Mucosa of descending colon (tissue), 3 donors: ENCODE data around the gene XKR7. TPM values are rescaled to one million over a fixed set of nuclear protein-coding genes. Genes with fewer than 3 reads are reported as not detected.

Experiments
- ATAC-seq: fragments of 200-7000 bp; cut with Tn5 transposase; one replicate; pipeline ENCODE4 v1.9.1; 2020; ENCODE audit warnings: mild to moderate bottlenecking, moderate library complexity
- DNase-seq, 3 donors: peaks; one replicate each; pipeline ENCODE4 v3.0.0-alpha.2; 2020
- H3K36me3 ChIP-seq: fragments of 200-600 bp; one replicate; pipeline ENCODE4 v1.8.0; 2021; ENCODE audit warnings: low read depth, mild to moderate bottlenecking
- H3K4me1 ChIP-seq: fragments of 200-600 bp; one replicate; pipeline ENCODE4 v1.8.0; 2021; ENCODE audit warnings: low read depth, mild to moderate bottlenecking
- H3K4me3 ChIP-seq: fragments of 200-600 bp; one replicate; pipeline ENCODE4 v1.8.0; 2021; ENCODE audit warnings: mild to moderate bottlenecking
- H3K9me3 ChIP-seq: fragments of 200-600 bp; one replicate; pipeline ENCODE4 v1.8.0; 2021; ENCODE audit warnings: mild to moderate bottlenecking
- intact Hi-C, 2 donors: fragments of 100-400 bp; cut with DNase I in 1 of 2; cut with micrococcal nuclease in 1 of 2; formaldehyde crosslinking; loops; one replicate each; pipeline versions ENCODE4 v1.11.0 to v1.11.1; 2022; cut with DNase I, micrococcal nuclease
- total RNA-seq, 3 donors: library from RNA; stranded (reverse); fragmentation: NEBNext Ultra II Directional in 2 of 3; extraction: Animal tissue kit (Norgen Biotek cat#: 25700) in 2 of 3; gene quantifications; one replicate each; pipeline versions ENCODE4 v1.2.1 to v1.2.4, GENCODE V29; 2021 to 2023
- TF ChIP-seq, protein P1 (sequence below): fragments of 200-600 bp; IDR thresholded peaks from one replicate; pipeline ENCODE4 v1.8.0; 2022; ENCODE audit warnings: antibody characterized with exemption, mild to moderate bottlenecking
- donor health status: DM: no; HTN: no; CAD: no; lungs with moderate emphysema.
- donor health status: DM: no; HTN: no; CAD: no.
- donor health status: DM: no; HTN: yes; CAD: no.

Gene XKR7
- total RNA-seq, 3 donors from 2014 or later: 0.09 to 0.13 (median 0.10) TPM

DNA sequence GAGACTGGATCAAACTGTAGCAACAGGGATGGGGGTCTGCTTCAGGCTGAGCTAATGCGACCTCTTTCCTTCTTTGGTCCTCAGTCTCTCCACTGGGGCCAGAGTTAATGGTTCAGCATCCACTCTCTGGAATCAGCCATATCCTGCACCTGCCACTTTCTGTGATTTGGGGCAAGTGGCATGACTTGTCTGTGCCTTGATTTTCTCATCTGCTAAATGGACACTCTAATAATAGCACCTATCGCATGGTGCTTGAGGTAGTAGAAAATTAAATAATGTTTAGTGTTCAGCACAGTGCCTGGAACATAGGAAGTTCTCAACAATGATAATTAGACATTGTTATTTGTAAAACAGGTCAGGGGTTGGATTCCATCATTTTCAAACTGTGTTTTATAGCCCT lies 6.3 kb downstream of the XKR7 start:
- intact Hi-C loops: no loop called here
- Histone ChIP-seq H3K4me1 (no peaks in the 10 kb centered on the region), H3K9me3 (no peaks in the 10 kb centered on the region), H3K36me3 (no peaks in the 10 kb centered on the region), H3K4me3 (no peak overlapping the region)
- DNase-seq: no peak
- TF ChIP-seq, protein P1, sequence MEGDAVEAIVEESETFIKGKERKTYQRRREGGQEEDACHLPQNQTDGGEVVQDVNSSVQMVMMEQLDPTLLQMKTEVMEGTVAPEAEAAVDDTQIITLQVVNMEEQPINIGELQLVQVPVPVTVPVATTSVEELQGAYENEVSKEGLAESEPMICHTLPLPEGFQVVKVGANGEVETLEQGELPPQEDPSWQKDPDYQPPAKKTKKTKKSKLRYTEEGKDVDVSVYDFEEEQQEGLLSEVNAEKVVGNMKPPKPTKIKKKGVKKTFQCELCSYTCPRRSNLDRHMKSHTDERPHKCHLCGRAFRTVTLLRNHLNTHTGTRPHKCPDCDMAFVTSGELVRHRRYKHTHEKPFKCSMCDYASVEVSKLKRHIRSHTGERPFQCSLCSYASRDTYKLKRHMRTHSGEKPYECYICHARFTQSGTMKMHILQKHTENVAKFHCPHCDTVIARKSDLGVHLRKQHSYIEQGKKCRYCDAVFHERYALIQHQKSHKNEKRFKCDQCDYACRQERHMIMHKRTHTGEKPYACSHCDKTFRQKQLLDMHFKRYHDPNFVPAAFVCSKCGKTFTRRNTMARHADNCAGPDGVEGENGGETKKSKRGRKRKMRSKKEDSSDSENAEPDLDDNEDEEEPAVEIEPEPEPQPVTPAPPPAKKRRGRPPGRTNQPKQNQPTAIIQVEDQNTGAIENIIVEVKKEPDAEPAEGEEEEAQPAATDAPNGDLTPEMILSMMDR: no peak
- no peak for ATAC-seq

DNA sequence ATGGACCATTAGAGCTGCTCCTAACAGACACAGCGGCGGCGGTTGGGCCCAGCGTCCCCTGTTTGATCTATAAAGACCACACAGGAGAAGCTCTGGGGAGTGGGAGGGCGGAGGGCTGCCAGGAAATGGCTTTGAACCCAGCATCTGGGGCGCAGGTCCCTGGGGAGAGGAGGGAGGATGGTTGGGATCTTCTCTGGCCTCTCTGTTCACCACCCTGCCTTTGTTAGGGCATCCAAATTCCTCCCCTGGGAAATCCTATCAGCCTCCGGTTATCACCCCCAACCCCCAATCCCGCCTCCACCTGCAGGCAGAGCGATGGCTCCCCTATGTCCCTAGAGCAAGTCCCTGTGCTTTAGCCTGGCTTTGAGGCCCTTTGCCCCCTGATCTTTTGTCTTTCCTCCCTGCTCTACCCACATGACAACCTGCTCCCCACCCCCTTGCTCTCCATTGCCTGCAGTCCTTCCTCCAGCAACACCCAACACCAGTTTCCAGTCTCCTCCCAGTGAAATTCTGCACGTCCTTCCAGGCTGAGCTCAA lies 7.1 kb downstream of the XKR7 start:
- intact Hi-C loops: no loop called here
- ATAC-seq (no peak), DNase-seq (no peak)
- H3K36me3 ChIP-seq: no peaks in the 10 kb centered on the region
- no peak overlapping the region for H3K4me3 ChIP-seq
- H3K4me1 ChIP-seq: no peaks in the 10 kb centered on the region
- no peaks in the 10 kb centered on the region for H3K9me3 ChIP-seq
- TF ChIP-seq, protein P1: no peak

GRCh38 chr20:31975874-31976273 lies 7.9 kb downstream of the XKR7 start:
- TF ChIP-seq, protein P1: no peak
- no peaks in the 10 kb centered on the region for H3K9me3 ChIP-seq

DNA sequence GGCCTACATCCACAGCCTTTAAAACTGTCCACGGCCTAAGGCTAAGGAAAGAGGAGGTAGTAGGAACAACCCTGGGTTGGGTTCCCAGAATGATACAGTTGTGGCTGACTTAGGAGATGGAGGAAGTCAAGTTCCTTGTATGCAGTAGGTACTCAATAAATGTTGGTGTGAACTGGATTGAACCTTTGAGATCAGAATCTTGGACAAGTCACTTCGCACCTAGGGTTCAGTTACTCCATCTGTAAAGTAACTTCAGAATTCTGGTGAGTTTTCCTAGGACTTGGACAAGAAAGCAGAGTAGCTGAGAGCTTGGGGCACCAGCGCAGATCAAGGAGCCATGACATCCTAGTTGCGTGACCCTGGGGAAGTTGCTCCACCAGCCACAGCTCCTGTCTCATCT lies 9.1 kb downstream of the XKR7 start:
- H3K9me3 ChIP-seq: no peaks in the 10 kb centered on the region
- H3K4me3 ChIP-seq: no peak overlapping the region
- H3K36me3 ChIP-seq: no peaks in the 10 kb centered on the region
- TF ChIP-seq, protein P1: no peak
- no peaks in the 10 kb centered on the region for H3K4me1 ChIP-seq
- ATAC-seq: no peak
- intact Hi-C loops: no loop called here
- no peak for DNase-seq

More at GRCh38 chr20:31975874-31976273, 7.9 kb downstream of the XKR7 start:
- intact Hi-C loops: no loop called here
- DNase-seq (no peak), ATAC-seq (no peak)
- Histone ChIP-seq H3K4me1 (no peaks in the 10 kb centered on the region), H3K4me3 (no peak overlapping the region), H3K36me3 (no peaks in the 10 kb centered on the region)

GRCh38 chr20:31979713-31980426 lies 11.9 kb downstream of the XKR7 start:
- no peaks in the 10 kb centered on the region for H3K4me1 ChIP-seq
- ATAC-seq (no peak), DNase-seq (no peak)
- TF ChIP-seq, protein P1: no peak
- no peaks in the 10 kb centered on the region for H3K9me3 ChIP-seq
- H3K4me3 ChIP-seq: no peak overlapping the region
- H3K36me3 ChIP-seq: no peaks in the 10 kb centered on the region
- intact Hi-C loops: no loop called here
